Brain microvascular endothelial cell (primary cell): ENCODE measurements around the gene MIER3.
"Not testable (repeated sequence)": the region's sequence is repeated elsewhere in the genome, so short reads cannot be mapped to it uniquely, and the experiment has no call there.

Source experiments
- DNase-seq: peaks from one replicate; pipeline ENCODE4 v3.0.0-alpha.2; 2020
- H3K27ac ChIP-seq: fragments of 250-450 bp; sonication (Bioruptor Pico); 2 replicates; pipeline ENCODE4 v1.5.1; 2020; ENCODE audit warnings: mild to moderate bottlenecking, moderate library complexity
- H3K27me3 ChIP-seq: fragments of 250-450 bp; sonication (Bioruptor Pico); replicated peaks from 2 replicates; pipeline ENCODE4 v1.5.1; 2020; ENCODE audit warnings: mild to moderate bottlenecking
- H3K36me3 ChIP-seq: fragments of 250-450 bp; sonication (Bioruptor Pico); replicated peaks from 2 replicates; pipeline ENCODE4 v1.5.1; 2020; ENCODE audit warnings: mild to moderate bottlenecking
- H3K4me3 ChIP-seq: 2 replicates; pipeline ENCODE4 v1.5.1; 2011; ENCODE audit warnings: low read depth, mild to moderate bottlenecking, control low read depth, low read length, moderate library complexity
- CTCF ChIP-seq: IDR thresholded peaks from 2 replicates; pipeline ENCODE4 v1.5.1; 2011; ENCODE audit warnings: low read depth, mild to moderate bottlenecking, moderate library complexity, low read length, control low read depth, inconsistent platforms; ENCODE audit errors: missing control alignments
- in situ Hi-C: cut with HindIII; loops from 2 replicates; pipeline ENCODE4 v1.10.0; 2017; ENCODE audit warnings: low sequenced_read_pairs, low pct_ligation_motif_present

The MIER3 gene

DNA sequence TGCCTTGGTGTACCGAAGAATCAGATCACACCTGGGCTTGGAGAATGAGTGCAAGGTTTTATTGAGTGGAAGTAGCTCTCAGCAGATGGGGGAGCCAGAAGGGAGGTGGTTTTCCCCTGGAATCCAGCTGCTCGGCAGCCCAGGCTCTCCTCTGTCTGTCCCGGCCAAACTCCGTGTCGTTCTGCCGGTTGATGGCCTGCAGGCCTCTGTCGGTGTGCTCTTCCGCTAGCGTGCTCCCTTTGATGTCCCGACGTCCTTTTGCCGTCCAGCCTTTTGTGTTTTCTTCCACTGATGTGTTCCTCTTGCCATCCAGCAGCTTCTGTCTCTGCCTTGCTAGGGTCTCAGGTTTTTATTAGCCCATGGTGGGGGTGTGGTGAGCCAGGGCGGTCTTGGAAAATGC is 28.0 kb upstream of the MIER3 start:
- Histone ChIP-seq H3K27ac (no peak overlapping the region), H3K36me3 (no peaks in the 10 kb centered on the region), H3K27me3 (no peaks in the 10 kb centered on the region), H3K4me3 (no peak overlapping the region)
- no peak for DNase-seq
- no peak for TF ChIP-seq CTCF
- in situ Hi-C loops, result no loop called here

GRCh38 chr5:56979526-56979925 is 27.6 kb upstream of the MIER3 start:
- in situ Hi-C loops, H3K27me3 ChIP-seq, H3K4me3 ChIP-seq, H3K27ac ChIP-seq, H3K36me3 ChIP-seq, DNase-seq: not testable (repeated sequence)

GRCh38 chr5:56977822-56978221 is 25.9 kb upstream of the MIER3 start:
- no peak for TF ChIP-seq CTCF
- H3K27me3 ChIP-seq, result no peaks in the 10 kb centered on the region
- in situ Hi-C loops, result no loop called here
- H3K36me3 ChIP-seq, result no peaks in the 10 kb centered on the region
- no peak overlapping the region for H3K27ac ChIP-seq
- no peak overlapping the region for H3K4me3 ChIP-seq
- DNase-seq, result no peak

- H3K27ac ChIP-seq, result no peak overlapping the region
- in situ Hi-C loops, result no loop called here
These were observed 25.1 kb upstream of the MIER3 start for GRCh38 chr5:56977021-56977420.

DNA sequence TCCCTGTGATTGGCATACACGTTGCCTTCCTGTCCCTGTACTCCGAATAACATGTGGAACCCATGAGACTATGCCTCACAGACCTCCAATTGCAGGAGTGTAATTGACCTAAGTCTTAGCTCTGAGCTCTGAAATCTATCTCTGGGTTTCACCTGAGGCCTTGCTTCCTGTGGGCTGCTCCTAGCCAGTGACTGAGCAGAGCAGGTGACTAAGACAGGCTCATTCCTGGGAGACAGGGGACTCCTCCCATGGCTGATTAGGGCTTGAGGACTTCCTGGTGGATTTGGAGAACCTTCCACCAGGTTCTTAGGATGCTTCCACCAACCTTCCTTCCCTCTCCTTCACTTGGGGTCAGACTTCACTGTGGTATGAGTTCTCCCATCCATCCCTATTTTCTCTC is 22.3 kb upstream of the MIER3 start:
- DNase-seq, result no peak
- no peak for TF ChIP-seq CTCF
- no peaks in the 10 kb centered on the region for H3K27me3 ChIP-seq
- no peak overlapping the region for H3K27ac ChIP-seq
- in situ Hi-C loops, result no loop called here
- H3K36me3 ChIP-seq, result no peaks in the 10 kb centered on the region
- no peak overlapping the region for H3K4me3 ChIP-seq

More at GRCh38 chr5:56977021-56977420, 25.1 kb upstream of the MIER3 start:
- Histone ChIP-seq H3K4me3 (no peak overlapping the region), H3K36me3 (no peaks in the 10 kb centered on the region), H3K27me3 (no peaks in the 10 kb centered on the region)
- TF ChIP-seq CTCF, result no peak
- no peak for DNase-seq

GRCh38 chr5:56973473-56973872 is 21.6 kb upstream of the MIER3 start:
- Histone ChIP-seq H3K27me3 (no peaks in the 10 kb centered on the region), H3K36me3 (no peaks in the 10 kb centered on the region), H3K4me3 (no peak overlapping the region), H3K27ac (no peak overlapping the region)
- no peak for TF ChIP-seq CTCF
- in situ Hi-C loops, result no loop called here
- DNase-seq, result no peak

- in situ Hi-C loops, result no loop called here
- no peak for DNase-seq
- Histone ChIP-seq H3K27ac (no peak overlapping the region), H3K36me3 (no peaks in the 10 kb centered on the region), H3K4me3 (no peak overlapping the region), H3K27me3 (peaks cover 3% of the 10 kb centered on the region)
- TF ChIP-seq CTCF, result no peak
These were observed 19.4 kb upstream of the MIER3 start for GRCh38 chr5:56971275-56971674.
